ENCODE data around the gene EIF5B.

EIF5B gene

DNA sequence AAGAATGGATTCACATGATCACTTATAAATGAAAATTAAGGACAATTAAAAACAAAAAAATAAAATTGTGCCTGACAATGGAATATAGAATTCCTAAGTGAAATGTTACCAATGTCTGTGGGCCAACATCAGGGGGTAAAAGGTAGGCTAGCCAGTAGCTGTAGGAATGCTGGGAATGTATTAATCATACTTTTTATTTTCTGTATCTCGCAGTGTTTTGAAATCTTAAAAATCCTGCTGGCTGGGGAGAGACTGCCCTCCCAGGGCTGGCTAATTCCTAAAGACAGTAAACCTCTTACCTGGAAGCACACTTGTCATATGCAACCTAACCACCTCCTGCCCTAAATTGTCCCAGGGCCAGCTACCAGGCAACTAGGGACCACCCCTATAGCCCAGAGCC lies 82.8 kb downstream of the EIF5B start:
- no peak for DNase-seq

DNA sequence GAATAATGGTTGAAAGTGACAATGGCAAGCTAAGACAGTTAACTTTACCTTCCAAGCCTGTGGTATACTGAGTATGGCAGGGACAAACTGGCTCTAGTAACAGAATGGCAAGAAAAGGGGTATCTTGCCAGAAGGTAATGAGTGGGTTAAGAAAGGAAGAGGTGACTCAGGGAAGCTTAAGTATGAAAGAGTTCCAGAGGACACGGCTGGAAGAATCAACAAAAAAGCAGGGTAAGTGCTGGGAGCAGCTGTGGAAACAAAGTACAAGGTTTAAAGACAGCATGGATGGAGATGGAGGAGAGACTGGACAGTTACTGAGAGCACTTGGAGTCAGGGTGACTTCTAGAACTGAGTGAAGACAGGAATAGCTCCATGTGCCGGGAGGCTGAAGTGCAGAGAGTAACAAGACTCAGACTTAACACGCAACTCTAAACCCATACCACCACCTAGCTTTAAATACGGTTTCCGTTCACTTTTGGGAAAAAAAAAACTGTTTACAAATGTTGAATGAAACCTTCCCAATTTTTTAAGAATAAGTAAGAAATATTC lies 83.6 kb downstream of the EIF5B start:
- DNase-seq, result no peak

DNA sequence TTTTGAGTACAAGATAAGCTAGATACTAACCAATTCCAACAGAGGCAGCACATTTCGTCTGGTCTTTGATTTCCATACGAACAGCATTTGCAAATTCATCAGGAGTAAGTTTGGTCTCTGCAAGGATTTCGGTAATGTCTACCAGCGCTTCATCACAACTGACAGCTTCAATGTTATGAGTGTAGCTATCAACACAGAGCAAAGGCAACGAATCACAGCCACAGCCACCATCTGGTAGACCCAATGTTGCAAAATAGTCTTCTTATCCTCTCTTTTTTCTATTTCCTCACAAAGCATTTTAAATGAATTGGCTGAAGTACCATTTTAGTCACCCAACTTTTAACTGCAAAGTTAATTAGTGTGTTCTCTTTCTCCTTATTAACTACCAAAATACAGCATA lies 84.3 kb downstream of the EIF5B start:
- no peak for DNase-seq

DNA sequence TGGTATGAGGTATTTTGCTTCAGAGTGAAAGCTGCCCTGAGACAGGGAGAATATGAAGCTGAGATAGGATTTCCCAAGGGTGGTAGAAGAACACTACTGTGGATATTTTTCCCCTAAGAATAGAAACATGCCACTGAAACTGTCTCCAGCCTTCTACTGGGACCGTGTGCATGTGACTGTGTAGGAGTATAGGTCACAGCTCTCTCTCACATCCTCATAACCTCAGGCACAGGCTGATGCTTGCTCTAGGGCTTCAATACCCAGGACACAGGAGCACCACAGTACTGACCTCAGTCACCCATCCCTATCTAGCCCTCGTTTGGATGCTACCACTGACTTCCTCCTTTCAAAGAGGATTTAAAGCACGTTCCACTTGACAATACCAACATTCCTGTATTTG lies 85.4 kb downstream of the EIF5B start:
- peak; percentile 43 for DNase-seq

DNA sequence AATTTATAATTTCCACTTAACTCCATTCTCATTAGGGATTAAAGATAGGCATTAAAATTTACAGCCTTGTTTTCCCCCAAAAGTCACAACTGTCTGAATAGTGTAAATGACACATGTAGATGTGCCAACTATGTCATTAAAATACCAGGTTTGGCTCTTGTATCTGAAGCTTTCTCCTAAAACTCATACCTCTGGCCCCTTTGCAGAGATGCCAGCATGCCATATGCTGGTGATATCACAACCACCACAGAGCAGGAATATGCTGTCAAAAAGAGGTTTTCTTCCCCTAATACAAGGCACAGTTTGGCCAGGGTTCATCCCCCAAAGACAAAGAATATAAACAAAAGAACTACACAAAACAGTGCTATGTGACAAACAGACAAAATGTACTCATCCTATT lies 87.2 kb downstream of the EIF5B start:
- DNase-seq, result no peak

DNA sequence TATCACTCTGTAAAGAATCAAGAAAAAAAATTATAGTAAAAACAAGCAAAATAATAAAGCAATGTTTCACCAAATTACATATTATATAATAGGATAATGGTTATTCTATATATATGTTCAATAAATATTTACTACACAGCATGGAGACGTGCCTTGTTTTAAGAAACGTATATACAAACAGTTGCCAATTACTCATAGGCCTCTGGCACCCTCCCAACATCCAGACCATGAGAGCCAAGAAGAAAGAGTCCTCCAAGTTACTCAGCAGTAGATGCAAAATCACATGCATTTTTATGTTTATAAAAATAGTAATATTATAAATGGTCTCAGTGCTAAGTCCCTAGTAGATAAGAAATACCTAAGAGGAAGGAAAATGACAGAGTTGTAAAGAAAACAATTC lies 87.8 kb downstream of the EIF5B start:
- no peak for DNase-seq

DNA sequence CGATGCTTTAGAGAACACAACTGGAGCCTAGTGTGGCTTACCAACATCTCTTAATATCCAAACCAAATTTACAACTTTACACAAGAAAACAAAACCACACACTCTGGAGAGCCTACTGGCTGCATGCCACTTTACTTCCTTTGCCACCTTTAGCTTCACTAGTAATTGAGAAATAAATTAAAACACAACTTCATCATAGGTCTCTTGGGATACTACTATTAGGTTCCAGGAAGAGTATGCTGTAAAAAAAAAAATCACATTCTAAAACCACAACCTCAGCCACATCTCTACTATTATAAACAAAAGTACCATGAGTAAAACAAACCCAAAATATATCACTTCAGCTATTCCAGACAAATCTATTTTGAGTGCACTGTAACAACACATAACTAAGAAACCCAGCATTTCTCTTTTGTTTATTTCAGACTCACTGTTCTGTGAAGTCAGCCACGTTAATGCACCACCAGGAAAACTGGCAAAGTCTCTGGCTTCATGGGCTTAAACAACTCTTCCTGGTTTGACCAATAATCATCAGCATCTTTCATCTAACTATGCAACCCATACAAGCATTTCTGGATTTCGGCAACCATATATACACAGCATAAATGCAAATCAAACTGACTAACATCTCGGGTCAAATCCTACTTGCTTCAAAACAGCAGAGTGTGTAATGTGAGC lies 93.6 kb downstream of the EIF5B start:
- no peak for DNase-seq

DNA sequence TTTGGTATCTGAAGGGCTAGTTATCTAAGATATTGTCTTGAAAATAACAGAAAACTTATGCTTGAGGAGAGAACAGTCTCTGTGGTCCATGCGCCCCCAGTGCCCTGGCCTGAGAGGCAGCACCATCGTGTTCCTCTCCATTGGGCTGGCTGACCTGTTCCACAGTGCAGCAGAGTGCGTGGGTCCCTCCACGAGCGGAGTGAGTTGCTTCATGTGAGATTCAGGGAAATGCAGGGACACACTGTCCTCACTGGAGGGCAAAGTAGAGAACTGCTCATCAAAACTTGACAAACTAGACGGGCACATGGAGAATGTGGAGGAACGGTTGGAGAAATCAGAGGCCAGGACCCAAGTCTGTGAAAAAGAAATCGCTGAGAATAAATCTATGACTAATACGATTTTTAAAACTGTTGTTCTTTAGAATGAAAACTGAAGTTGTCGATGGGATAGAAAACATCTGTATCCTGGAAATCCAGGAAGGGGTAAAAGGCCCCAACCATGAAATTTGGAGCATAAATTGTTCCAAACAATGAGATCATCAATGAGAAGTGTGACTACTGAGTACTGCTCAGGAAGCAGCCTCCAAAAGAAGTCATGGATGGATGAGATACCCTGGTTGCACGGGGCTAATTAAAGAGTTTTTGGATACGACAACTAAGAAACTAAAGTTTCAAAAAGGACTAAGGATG lies 94.5 kb downstream of the EIF5B start:
- no peak for DNase-seq

DNA sequence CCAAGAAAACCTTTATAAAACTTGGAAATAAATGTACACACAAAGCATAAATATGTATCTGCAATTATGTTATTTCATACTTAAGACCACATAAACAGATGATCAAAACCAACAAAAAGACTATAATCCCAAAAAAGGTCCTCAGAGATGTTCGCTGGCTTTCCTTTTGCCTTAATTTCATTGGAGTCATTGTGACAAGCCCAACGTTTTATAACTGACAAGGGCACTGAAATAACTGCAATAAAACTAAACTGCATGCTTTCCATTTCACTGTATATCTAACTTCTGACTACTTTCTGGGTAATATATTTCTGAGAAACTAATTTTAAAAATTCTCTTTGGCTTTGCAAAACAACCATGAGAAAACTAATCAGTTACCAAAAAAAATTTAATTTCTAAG lies 96.2 kb downstream of the EIF5B start:
- no peak for DNase-seq

DNA sequence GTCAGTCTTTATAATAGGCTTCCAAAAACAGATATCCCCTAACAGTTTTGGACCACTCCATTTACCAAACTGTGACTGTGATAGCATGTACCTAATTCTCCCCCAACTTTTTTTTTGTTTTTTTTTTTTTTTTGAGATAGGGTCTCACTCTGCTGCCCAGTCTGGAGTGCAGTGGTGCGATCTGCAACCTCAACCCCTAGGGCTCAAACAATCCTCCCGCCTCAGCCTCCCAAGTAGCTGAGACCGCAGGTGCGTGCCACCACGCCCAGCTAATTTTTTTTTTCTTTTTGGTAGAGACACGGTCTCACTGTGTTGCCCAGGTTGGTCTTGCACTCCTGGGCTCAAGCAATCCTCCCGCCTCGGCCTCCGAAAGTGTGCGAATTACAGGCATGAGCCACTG lies 99.7 kb downstream of the EIF5B start:
- no peak for DNase-seq

DNA sequence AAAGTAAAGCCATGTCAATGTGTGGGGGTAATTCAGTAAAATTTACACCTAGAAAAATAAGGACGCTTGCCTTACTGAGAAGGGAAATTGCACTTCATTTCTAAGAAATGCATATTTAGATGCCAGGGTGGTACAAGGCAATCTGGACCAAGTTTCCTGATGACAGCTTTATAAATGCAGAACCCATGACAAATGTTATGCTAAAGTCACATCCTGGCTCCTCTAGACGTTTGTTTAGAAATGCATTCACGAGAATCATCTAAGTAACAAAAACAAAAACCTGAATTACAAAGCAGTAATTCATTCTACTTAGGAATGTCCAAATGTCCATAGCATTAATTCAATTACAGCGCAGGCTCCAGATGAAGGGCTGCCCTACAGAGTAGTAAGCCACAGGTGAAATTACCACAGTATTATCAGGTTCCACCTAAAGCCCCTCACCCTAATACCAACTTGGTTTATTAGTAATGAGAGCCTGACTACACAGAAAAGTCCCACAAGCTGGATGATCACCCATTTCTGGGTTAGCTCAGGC lies 102.8 kb downstream of the EIF5B start:
- DNase-seq, result no peak

DNA sequence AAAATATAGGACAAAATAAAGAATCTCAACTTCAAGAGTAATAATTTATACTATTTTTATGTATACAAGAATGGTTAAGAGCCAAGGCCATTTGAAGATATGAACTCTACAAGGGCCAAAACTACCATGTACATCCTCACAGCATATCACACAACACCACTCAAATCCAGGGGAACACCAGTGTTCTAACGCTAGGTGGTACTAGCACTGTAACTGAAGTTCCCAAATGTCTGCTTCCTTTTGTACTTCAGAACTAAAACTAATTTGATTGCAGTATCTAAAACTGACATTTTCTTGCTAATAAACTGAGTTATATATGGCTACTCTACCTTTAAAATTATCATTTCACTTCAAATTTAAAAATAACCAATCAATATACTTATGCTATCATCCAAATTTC lies 105.6 kb downstream of the EIF5B start:
- DNase-seq, result peak; percentile 8

DNA sequence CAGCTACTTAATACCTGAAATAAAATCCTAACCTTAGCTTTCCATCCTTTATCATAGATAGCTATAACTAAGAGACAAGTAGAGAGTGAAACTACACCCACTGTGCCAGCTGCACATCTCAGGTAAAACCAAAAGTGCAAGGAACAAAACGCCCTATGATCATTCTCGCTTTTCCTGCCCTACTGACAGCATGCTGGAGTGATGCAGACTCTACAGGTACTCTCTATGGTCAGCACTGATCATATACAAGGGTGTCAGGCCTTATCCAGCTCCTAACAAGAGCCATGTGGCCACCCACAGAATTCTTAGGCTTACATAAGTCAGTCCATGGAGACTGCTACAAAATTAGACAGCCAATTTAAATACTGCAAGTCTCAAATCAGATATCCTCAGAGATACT lies 107.0 kb downstream of the EIF5B start:
- no peak for DNase-seq

DNA sequence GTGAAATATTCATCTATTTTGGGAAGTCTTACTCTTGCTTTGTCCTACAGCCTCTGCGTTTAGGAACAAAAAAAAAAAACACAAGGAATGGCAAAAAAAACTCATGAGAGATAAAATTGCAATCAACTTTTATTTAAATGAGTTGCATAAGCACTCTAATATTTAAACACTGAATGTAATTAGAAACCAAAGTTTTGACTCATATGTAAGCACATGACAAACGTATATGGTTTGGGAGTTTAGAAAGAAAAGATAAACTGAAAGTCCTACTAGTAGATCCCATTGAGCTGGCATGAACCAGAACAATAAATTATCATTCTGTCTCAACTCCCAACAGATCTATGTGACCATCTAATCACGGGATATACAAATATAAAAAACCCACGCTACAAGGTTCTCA lies 107.9 kb downstream of the EIF5B start:
- no peak for DNase-seq

DNA sequence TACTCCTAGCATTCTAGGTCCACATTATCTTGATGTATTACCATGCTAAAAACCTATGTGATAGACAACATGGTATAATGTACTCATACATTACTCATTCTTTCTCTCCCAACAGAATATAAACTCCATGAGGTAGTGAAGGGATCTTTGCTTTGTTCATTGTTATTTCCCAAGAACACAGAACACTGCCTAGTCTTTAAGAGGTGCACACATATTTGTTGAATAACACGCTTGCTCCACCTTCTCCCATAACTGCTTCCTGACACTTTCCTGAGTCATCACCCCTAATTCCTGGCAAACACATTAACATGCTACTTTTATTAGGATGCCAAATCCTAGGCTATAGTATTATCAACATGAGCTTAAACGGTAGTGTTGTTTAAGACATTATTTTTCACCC lies 111.4 kb downstream of the EIF5B start:
- DNase-seq, result no peak

DNA sequence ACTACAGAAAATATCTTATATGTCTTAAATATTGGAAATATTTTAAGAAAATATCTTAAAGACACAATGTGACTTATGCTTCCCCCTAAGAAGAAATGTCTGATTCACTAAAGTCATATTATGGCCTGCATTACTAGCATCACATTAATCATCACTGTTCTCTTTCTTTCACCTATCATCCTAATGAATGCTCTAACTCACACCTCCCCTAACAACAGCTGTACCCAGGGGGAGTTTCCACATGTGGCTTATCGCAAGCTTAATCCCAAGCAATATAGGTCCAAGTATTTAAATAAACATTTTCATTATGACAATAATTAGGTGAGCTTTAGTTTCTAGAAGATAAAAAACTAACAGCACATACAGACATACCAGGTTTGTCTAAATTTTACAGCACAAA lies 113.0 kb downstream of the EIF5B start:
- no peak for DNase-seq

All from suppressor macrophage treated with lipopolysaccharide for 4 hours (primary cell).